HG03354 (cell line): Measurements from ENCODE around the gene DUS4L.

Experiments used
- ATAC-seq: cut with Tn5 transposase; IDR thresholded peaks from one replicate; pipeline ENCODE4 v1.9.1; 2021; ENCODE audit warnings: mild to moderate bottlenecking; ENCODE audit not compliant: unreplicated experiment, poor library complexity, severe bottlenecking

Gene DUS4L

GRCh38 chr7:107610323-107610722 lies 46.6 kb downstream of the DUS4L start:
- ATAC-seq, result no peak

DNA sequence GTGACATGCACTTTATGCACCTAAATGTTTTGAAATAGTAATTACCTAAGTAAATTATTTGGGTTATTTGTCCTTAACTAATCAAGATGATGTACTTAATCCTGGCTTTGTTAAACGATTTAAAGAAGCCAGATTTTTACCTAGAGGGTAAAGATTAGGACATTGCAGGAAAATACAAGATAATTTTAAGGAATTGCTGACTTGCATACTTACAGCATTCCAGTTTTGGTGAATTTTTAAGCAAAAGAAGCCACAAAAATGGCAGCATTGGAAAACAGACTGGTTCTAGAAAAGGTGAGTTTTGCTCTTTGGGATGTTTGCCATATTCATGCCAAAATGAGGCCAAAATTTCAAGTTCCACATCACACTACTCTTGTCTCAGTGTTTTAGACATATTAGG lies 49.7 kb downstream of the DUS4L start:
- no peak for ATAC-seq

DNA sequence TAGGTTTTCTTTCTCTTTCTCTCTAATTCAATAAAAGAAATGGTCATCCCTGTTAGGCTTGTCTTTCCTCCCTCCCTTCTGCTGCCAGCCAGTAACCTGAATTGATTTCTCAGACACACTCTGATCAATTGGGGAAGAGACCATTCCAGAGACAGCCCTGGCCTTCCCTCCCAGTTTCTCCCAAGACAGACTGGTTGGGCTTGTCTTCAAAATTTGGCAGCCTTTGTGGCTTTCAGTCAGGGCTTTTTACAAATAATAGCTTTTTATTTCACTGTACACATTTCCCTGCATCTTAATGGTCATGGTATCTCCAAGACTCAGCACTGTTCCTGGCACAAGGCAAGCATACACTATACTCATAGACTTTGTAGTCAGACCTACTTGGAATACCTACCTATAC lies 50.2 kb downstream of the DUS4L start:
- ATAC-seq, result no peak

- ATAC-seq, result no peak
Measured at GRCh38 chr7:107614425-107614824, 50.7 kb downstream of the DUS4L start.

- ATAC-seq, result no peak
Measured at GRCh38 chr7:107615910-107616680, 52.3 kb downstream of the DUS4L start.

GRCh38 chr7:107622429-107622828 lies 58.7 kb downstream of the DUS4L start:
- ATAC-seq, result peak; percentile 76

- ATAC-seq, result no peak
Measured at GRCh38 chr7:107622894-107623293, 59.1 kb downstream of the DUS4L start.

- ATAC-seq, result no peak
Measured at GRCh38 chr7:107627002-107627401, 63.2 kb downstream of the DUS4L start.
